ENCODE data around the gene AGFG2. TPM values are rescaled to one million over a fixed set of nuclear protein-coding genes. Genes with fewer than 3 reads are reported as not detected.

Gene AGFG2
- total RNA-seq, 1 donor, result 19.3 TPM

- TF ChIP-seq CTCF (IDR thresholded peaks at IDR 0.05; ENCODE audit: insufficient read depth, low read length), result no peak
- no peak for DNase-seq (ENCODE audit: low read depth)
- no peak overlapping the region for H3K4me3 ChIP-seq (ENCODE audit: low read depth, low read length)
Observed at GRCh38 chr7:100566018-100566531, 27.1 kb downstream of the AGFG2 start.

- TF ChIP-seq CTCF (IDR thresholded peaks at IDR 0.05; ENCODE audit: insufficient read depth, low read length), result no peak
- DNase-seq (ENCODE audit: low read depth), result no peak
- no peak overlapping the region for H3K4me3 ChIP-seq (ENCODE audit: low read depth, low read length)
Observed at GRCh38 chr7:100567031-100567730, 28.2 kb downstream of the AGFG2 start.

GRCh38 chr7:100567751-100568175 is 28.8 kb downstream of the AGFG2 start:
- H3K4me3 ChIP-seq (ENCODE audit: low read depth, low read length), result no peak overlapping the region
- no peak for TF ChIP-seq CTCF (IDR thresholded peaks at IDR 0.05; ENCODE audit: insufficient read depth, low read length)
- no peak for DNase-seq (ENCODE audit: low read depth)

GRCh38 chr7:100568176-100568895 is 29.3 kb downstream of the AGFG2 start:
- no peak overlapping the region for H3K4me3 ChIP-seq (ENCODE audit: low read depth, low read length)
- no peak for TF ChIP-seq CTCF (IDR thresholded peaks at IDR 0.05; ENCODE audit: insufficient read depth, low read length)
- no peak for DNase-seq (ENCODE audit: low read depth)

GRCh38 chr7:100568896-100569844 is 30.2 kb downstream of the AGFG2 start:
- peak; percentile 49 for TF ChIP-seq CTCF (IDR thresholded peaks at IDR 0.05; ENCODE audit: insufficient read depth, low read length)
- DNase-seq (ENCODE audit: low read depth), result no peak
- no peak overlapping the region for H3K4me3 ChIP-seq (ENCODE audit: low read depth, low read length)

Measured in fibroblast of the aortic adventitia (primary cell).